ENCODE measurements around the gene STIM1.

Gene STIM1

DNA sequence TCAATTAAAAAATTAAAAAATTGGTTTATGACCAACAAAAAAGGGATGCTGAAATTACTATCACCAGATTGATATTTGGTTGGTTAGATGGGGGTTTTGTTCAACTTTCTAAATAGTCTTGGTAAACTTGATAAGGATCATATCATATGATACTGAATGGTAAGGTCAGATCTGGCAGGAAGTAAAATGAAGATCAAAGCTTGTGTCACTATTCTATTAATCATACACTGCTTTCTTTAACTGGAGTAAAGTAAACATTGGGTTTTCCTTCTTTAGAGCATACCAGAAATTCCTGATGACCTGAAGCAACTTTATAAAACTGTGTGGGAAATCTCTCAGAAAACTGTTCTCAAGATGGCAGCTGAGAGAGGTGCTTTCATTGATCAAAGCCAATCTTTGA is 279.3 kb downstream of the STIM1 start:
- no peak overlapping the region for H3K4me2 ChIP-seq (ENCODE audit: low read length)
- no peak overlapping the region for H3K9ac ChIP-seq (ENCODE audit: low read length)
- no peak overlapping the region for H2AFZ ChIP-seq (ENCODE audit: low read length)
- no peaks in the 10 kb centered on the region for H3K27me3 ChIP-seq (ENCODE audit: insufficient read depth, low read length)
- no peak overlapping the region for H3K4me3 ChIP-seq (ENCODE audit: low read depth, low read length, poor library complexity, severe bottlenecking)
- TF ChIP-seq, protein P1, sequence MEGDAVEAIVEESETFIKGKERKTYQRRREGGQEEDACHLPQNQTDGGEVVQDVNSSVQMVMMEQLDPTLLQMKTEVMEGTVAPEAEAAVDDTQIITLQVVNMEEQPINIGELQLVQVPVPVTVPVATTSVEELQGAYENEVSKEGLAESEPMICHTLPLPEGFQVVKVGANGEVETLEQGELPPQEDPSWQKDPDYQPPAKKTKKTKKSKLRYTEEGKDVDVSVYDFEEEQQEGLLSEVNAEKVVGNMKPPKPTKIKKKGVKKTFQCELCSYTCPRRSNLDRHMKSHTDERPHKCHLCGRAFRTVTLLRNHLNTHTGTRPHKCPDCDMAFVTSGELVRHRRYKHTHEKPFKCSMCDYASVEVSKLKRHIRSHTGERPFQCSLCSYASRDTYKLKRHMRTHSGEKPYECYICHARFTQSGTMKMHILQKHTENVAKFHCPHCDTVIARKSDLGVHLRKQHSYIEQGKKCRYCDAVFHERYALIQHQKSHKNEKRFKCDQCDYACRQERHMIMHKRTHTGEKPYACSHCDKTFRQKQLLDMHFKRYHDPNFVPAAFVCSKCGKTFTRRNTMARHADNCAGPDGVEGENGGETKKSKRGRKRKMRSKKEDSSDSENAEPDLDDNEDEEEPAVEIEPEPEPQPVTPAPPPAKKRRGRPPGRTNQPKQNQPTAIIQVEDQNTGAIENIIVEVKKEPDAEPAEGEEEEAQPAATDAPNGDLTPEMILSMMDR (IDR thresholded peaks at IDR 0.05; ENCODE audit: low read length) = no peak
- no peaks in the 10 kb centered on the region for H3K9me2 ChIP-seq (ENCODE audit: low read depth, low read length)
- H4K20me1 ChIP-seq (ENCODE audit: insufficient read depth, low read length) = no peaks in the 10 kb centered on the region
- no peak overlapping the region for H3K27ac ChIP-seq (ENCODE audit: low read depth, low read length, poor library complexity, severe bottlenecking)
- H3K4me1 ChIP-seq (ENCODE audit: insufficient read depth, low read length, severe bottlenecking) = no peaks in the 10 kb centered on the region
- H3K9me3 ChIP-seq (ENCODE audit: low read length) = 0 out of 2 replicates have a peak, but pooled peaks cover 2% of the 10 kb centered on the region
- H3F3A ChIP-seq (ENCODE audit: insufficient read depth, low read length) = 0 out of 2 replicates have a peak, but pooled peaks cover 2% of the 10 kb centered on the region
- H3K36me3 ChIP-seq (ENCODE audit: insufficient read depth, low read length) = peaks cover 84% of the 10 kb centered on the region
- H3K79me2 ChIP-seq (ENCODE audit: insufficient read depth, low read length) = no peaks in the 10 kb centered on the region

DNA sequence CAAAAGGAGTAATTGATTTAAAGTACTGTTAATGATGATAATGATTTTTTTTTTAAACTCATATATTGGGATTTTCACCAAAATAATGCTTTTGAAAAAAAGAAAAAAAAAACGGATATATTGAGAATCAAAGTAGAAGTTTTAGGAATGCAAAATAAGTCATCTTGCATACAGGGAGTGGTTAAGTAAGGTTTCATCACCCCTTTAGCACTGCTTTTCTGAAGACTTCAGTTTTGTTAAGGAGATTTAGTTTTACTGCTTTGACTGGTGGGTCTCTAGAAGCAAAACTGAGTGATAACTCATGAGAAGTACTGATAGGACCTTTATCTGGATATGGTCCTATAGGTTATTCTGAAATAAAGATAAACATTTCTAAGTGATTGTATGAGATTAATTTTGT is 283.0 kb downstream of the STIM1 start:
- Histone ChIP-seq H3K27me3 (ENCODE audit: insufficient read depth, low read length) (no peaks in the 10 kb centered on the region), H3K9me3 (ENCODE audit: low read length) (0 out of 2 replicates have a peak, but pooled peaks cover 2% of the 10 kb centered on the region), H3K9ac (ENCODE audit: low read length) (no peak overlapping the region), H3K27ac (ENCODE audit: low read depth, low read length, poor library complexity, severe bottlenecking) (no peak overlapping the region), H3K4me3 (ENCODE audit: low read depth, low read length, poor library complexity, severe bottlenecking) (no peak overlapping the region), H3K36me3 (ENCODE audit: insufficient read depth, low read length) (peaks cover 79% of the 10 kb centered on the region), H2AFZ (ENCODE audit: low read length) (no peak overlapping the region), H3K4me1 (ENCODE audit: insufficient read depth, low read length, severe bottlenecking) (no peaks in the 10 kb centered on the region), H3K9me2 (ENCODE audit: low read depth, low read length) (no peaks in the 10 kb centered on the region), H3K79me2 (ENCODE audit: insufficient read depth, low read length) (no peaks in the 10 kb centered on the region), H3F3A (ENCODE audit: insufficient read depth, low read length) (no peaks in the 10 kb centered on the region), H4K20me1 (ENCODE audit: insufficient read depth, low read length) (no peaks in the 10 kb centered on the region), H3K4me2 (ENCODE audit: low read length) (no peak overlapping the region)
- TF ChIP-seq EZH2 (IDR thresholded peaks at IDR 0.05; ENCODE audit: borderline replicate concordance, low read length) = no peak
- TF ChIP-seq, protein P1 (IDR thresholded peaks at IDR 0.05; ENCODE audit: low read length) = no peak

DNA sequence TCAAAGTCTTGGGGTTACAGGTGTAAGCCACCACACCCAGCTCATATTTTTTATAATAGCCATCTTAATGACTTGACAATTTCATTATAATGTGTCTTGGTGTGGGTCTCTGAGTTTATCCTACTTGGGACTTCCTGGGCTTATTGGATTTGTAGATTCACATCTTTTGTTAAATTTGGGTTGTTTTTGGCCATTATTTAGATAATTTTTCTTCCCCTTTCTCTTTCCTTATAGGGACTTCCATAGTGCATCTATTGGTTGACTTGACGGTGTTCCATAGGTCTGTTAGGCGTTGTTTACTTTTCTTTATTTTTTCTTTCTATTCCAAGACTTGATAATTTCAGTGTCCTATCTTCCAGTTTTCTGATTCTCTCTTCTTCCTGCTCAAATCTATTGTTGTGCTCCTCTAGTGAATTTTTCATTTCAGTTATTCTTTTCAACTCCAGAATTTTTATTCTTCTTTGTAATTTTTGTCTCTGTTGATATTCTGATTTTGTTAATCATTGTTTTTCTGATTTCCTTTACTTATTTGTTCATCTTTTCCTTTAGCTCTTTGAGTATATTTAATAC is 284.7 kb downstream of the STIM1 start:
- H3F3A ChIP-seq (ENCODE audit: insufficient read depth, low read length) = no peaks in the 10 kb centered on the region

More for the DNA sequence above, 284.7 kb downstream of the STIM1 start:
- Histone ChIP-seq H3K4me3 (ENCODE audit: low read depth, low read length, poor library complexity, severe bottlenecking) (no peak overlapping the region), H3K4me1 (ENCODE audit: insufficient read depth, low read length, severe bottlenecking) (no peaks in the 10 kb centered on the region), H3K9ac (ENCODE audit: low read length) (no peak overlapping the region), H2AFZ (ENCODE audit: low read length) (no peak overlapping the region), H4K20me1 (ENCODE audit: insufficient read depth, low read length) (no peaks in the 10 kb centered on the region), H3K4me2 (ENCODE audit: low read length) (no peak overlapping the region), H3K79me2 (ENCODE audit: insufficient read depth, low read length) (no peaks in the 10 kb centered on the region), H3K9me2 (ENCODE audit: low read depth, low read length) (no peaks in the 10 kb centered on the region), H3K27me3 (ENCODE audit: insufficient read depth, low read length) (no peaks in the 10 kb centered on the region), H3K36me3 (ENCODE audit: insufficient read depth, low read length) (peaks cover 63% of the 10 kb centered on the region), H3K27ac (ENCODE audit: low read depth, low read length, poor library complexity, severe bottlenecking) (no peak overlapping the region), H3K9me3 (ENCODE audit: low read length) (0 out of 2 replicates have a peak, but pooled peaks cover 2% of the 10 kb centered on the region)
- TF ChIP-seq, protein P1 (IDR thresholded peaks at IDR 0.05; ENCODE audit: low read length) = no peak
- no peak for TF ChIP-seq EZH2 (IDR thresholded peaks at IDR 0.05; ENCODE audit: borderline replicate concordance, low read length)

Measured in OCI-LY1 (cell line).